ENCODE results near the gene PERCC1. TPM values are rescaled to one million over a fixed set of nuclear protein-coding genes. Genes with fewer than 3 reads are reported as not detected.

PERCC1 gene
- total and polyA plus RNA-seq, 7 experiments from 2014 or later, result 0.77 to 3.4 (median 1.7) TPM; not detected in 3

DNA sequence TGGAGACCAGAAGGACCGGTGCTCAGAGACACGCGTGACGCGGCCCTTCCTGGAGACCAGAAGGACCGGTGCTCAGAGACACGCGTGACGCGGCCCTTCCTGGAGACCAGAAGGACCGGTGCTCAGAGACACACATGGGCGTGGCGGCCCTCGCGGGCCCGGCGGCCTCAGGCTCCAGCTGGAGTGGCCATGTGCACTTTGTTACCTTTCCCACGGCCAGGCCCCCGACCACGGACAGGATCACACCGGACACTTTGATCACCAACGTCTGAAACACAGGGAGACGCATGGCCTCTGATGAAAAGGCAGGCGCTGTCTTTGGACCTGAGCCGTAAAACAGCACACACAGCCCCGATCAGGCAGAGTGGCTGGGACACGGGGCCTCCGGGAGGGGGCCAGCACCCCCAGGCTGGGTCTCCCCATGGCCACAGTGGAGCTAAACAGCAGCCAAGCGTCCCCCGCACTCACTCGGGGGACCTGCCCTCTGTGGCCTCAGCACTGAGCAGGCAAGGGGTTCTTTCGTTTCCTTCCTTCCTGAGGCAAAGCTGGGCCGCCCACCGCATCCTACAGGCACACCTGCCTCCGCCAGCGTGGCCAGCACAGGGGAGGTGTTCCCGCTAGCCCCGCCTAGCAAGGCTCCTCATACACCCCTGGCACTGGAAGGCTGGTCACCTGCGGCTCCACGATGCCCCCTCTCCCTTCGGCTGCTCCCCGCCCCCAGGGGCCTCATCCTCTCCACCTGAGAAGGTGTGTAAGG lies 26.8 kb downstream of the PERCC1 start:
- peaks cover 0 to 6% (median 0%) of the 10 kb centered on the region in 7 donors for H3K4me1 Mint-ChIP-seq
- POLR2A ChIA-PET, result no interaction called here
- Histone ChIP-seq H3K9me3 (ENCODE audit: control insufficient read depth in 2 of 3, low read length in 3 of 3) (no peaks in the 10 kb centered on the region), H3K27ac (ENCODE audit: low read depth, low read length) (no peak overlapping the region), H3K4me1 (ENCODE audit: control insufficient read depth in 2 of 2, insufficient read depth in 2 of 2, low read length in 2 of 2) (no peaks in the 10 kb centered on the region), H3K36me3 (ENCODE audit: control insufficient read depth in 2 of 3, insufficient read depth in 3 of 3, low read length in 3 of 3) (peaks cover 0 to 86% (median 11%) of the 10 kb centered on the region in 3 experiments), H3K4me3 (ENCODE audit: low read length) (no peak overlapping the region), H3K27me3 (ENCODE audit: control insufficient read depth in 2 of 2, insufficient read depth in 2 of 2, low read length in 2 of 2) (no peaks in the 10 kb centered on the region)
- DNase-seq, result no peak
- H3K4me3 Mint-ChIP-seq, result no peak overlapping the region
- no peaks in the 10 kb centered on the region for H3K27me3 Mint-ChIP-seq
- no peak for ATAC-seq
- H3K9me3 Mint-ChIP-seq, result no peaks in the 10 kb centered on the region
- H3K36me3 Mint-ChIP-seq, result peaks cover 0 to 6% (median 0%) of the 10 kb centered on the region in 5 donors
- no peak overlapping the region for H3K27ac Mint-ChIP-seq
- CTCF ChIA-PET, result no interaction called here
- intact Hi-C loops (cut with micrococcal nuclease), result no loop called here

- peaks cover 0 to 11% (median 0%) of the 10 kb centered on the region in 5 donors for H3K36me3 Mint-ChIP-seq
- ATAC-seq, result peak; percentile 40
- no peaks in the 10 kb centered on the region for H3K27me3 Mint-ChIP-seq
- DNase-seq, result peak in 1 of 9 donors; percentile 32
- intact Hi-C loops (cut with micrococcal nuclease), result no loop called here
- Histone ChIP-seq H3K4me1 (ENCODE audit: control insufficient read depth in 2 of 2, insufficient read depth in 2 of 2, low read length in 2 of 2) (no peaks in the 10 kb centered on the region), H3K9me3 (ENCODE audit: control insufficient read depth in 2 of 3, low read length in 3 of 3) (no peaks in the 10 kb centered on the region), H3K4me3 (ENCODE audit: low read length) (no peak overlapping the region), H3K27ac (ENCODE audit: low read depth, low read length) (no peak overlapping the region), H3K36me3 (ENCODE audit: control insufficient read depth in 2 of 3, insufficient read depth in 3 of 3, low read length in 3 of 3) (peaks cover 0 to 86% (median 9%) of the 10 kb centered on the region in 3 experiments), H3K27me3 (ENCODE audit: control insufficient read depth in 2 of 2, insufficient read depth in 2 of 2, low read length in 2 of 2) (no peaks in the 10 kb centered on the region)
- ChIA-PET CTCF (no interaction called here), POLR2A (no interaction called here)
- H3K4me1 Mint-ChIP-seq, result peaks cover 0 to 6% (median 0%) of the 10 kb centered on the region in 7 donors
- no peaks in the 10 kb centered on the region for H3K9me3 Mint-ChIP-seq
- H3K4me3 Mint-ChIP-seq, result no peak overlapping the region
- H3K27ac Mint-ChIP-seq, result peak overlapping the region in 1 of 9 donors; percentile 32
Observed at GRCh38 chr16:1458336-1458976, 27.6 kb downstream of the PERCC1 start.

DNA sequence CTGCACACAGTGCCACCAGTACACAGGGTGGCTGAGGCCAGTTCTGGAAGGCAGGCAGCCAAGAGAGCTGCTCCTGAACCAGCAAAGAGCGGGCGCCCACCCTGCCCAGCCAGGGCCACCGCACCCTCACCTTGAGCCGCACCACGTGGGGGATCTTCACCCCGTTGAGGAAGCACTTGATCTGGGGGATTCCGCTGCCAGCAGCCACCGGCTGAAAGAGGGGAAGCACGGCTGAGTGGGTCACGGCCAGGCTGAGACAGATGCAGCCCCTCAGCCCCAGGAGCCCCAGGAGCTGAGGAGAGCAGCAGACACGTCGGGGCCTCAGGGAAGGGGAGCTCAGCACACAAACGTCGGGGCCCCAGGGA lies 28.1 kb downstream of the PERCC1 start:
- no peaks in the 10 kb centered on the region for H3K9me3 Mint-ChIP-seq
- H3K27me3 Mint-ChIP-seq, result no peaks in the 10 kb centered on the region
- H3K27ac Mint-ChIP-seq, result no peak overlapping the region

DNA sequence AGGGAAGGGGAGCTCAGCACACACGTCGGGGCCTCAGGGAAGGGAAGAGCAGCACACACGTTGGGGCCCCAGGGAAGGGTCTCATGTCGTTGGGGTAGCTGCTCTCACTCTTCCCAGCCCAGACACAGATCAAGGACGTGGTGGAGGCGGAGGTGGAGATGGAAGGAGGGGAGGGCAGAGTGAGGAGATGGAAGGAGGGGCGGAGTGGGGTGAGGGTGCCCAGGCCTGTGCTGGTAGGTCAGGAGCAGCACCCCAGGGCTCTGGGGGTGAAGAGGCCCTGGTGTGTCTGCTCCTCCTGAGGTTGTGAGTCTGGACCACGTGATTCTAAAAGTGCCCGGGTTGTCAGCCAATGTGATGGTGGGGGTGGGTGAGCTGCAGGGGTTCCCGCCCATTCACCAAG lies 29.1 kb downstream of the PERCC1 start:
- Mint-ChIP-seq H3K27me3 (no peaks in the 10 kb centered on the region), H3K4me1 (peaks cover 0 to 6% (median 0%) of the 10 kb centered on the region in 7 donors), H3K27ac (peak overlapping the region in 1 of 9 donors; percentile 49), H3K9me3 (no peaks in the 10 kb centered on the region), H3K4me3 (no peak overlapping the region), H3K36me3 (peaks cover 0 to 16% (median 0%) of the 10 kb centered on the region in 5 donors)
- H3K4me1 ChIP-seq (ENCODE audit: control insufficient read depth in 2 of 2, insufficient read depth in 2 of 2, low read length in 2 of 2), result no peaks in the 10 kb centered on the region
- no peaks in the 10 kb centered on the region for H3K27me3 ChIP-seq (ENCODE audit: control insufficient read depth in 2 of 2, insufficient read depth in 2 of 2, low read length in 2 of 2)
- ATAC-seq, result no peak
- DNase-seq, result no peak
- no peak overlapping the region for H3K27ac ChIP-seq (ENCODE audit: low read depth, low read length)
- ChIA-PET CTCF (no interaction called here), POLR2A (no interaction called here)
- intact Hi-C loops (cut with micrococcal nuclease), result no loop called here
- H3K4me3 ChIP-seq (ENCODE audit: low read length), result no peak overlapping the region
- no peaks in the 10 kb centered on the region for H3K9me3 ChIP-seq (ENCODE audit: control insufficient read depth in 2 of 3, low read length in 3 of 3)
- H3K36me3 ChIP-seq (ENCODE audit: control insufficient read depth in 2 of 3, insufficient read depth in 3 of 3, low read length in 3 of 3), result peaks cover 0 to 81% (median 6%) of the 10 kb centered on the region in 3 experiments

More for the DNA sequence above, 28.1 kb downstream of the PERCC1 start:
- Mint-ChIP-seq H3K4me1 (peaks cover 0 to 6% (median 0%) of the 10 kb centered on the region in 7 donors), H3K36me3 (peaks cover 0 to 12% (median 0%) of the 10 kb centered on the region in 5 donors), H3K4me3 (no peak overlapping the region)
- Histone ChIP-seq H3K4me1 (ENCODE audit: control insufficient read depth in 2 of 2, insufficient read depth in 2 of 2, low read length in 2 of 2) (no peaks in the 10 kb centered on the region), H3K27ac (ENCODE audit: low read depth, low read length) (no peak overlapping the region), H3K4me3 (ENCODE audit: low read length) (no peak overlapping the region), H3K36me3 (ENCODE audit: control insufficient read depth in 2 of 3, insufficient read depth in 3 of 3, low read length in 3 of 3) (peaks cover 0 to 81% (median 6%) of the 10 kb centered on the region in 3 experiments), H3K27me3 (ENCODE audit: control insufficient read depth in 2 of 2, insufficient read depth in 2 of 2, low read length in 2 of 2) (no peaks in the 10 kb centered on the region), H3K9me3 (ENCODE audit: control insufficient read depth in 2 of 3, low read length in 3 of 3) (no peaks in the 10 kb centered on the region)
- intact Hi-C loops (cut with micrococcal nuclease), result no loop called here
- DNase-seq (no peak), ATAC-seq (peak; percentile 63)
- POLR2A ChIA-PET, result interaction anchor here (0.5 kb wide), 1 partner anchor 38 kb away, joined by 3 read pairs; no protein-coding TSS in a partner anchor
- CTCF ChIA-PET, result no interaction called here

- no peak overlapping the region for H3K4me3 ChIP-seq (ENCODE audit: low read length)
- CTCF ChIA-PET, result no interaction called here
- POLR2A ChIA-PET, result no interaction called here
- peaks cover 0 to 77% (median 11%) of the 10 kb centered on the region in 3 experiments for H3K36me3 ChIP-seq (ENCODE audit: control insufficient read depth in 2 of 3, insufficient read depth in 3 of 3, low read length in 3 of 3)
- Mint-ChIP-seq H3K4me1 (peaks cover 0 to 6% (median 0%) of the 10 kb centered on the region in 7 donors), H3K9me3 (no peaks in the 10 kb centered on the region), H3K27me3 (no peaks in the 10 kb centered on the region), H3K27ac (no peak overlapping the region), H3K4me3 (no peak overlapping the region), H3K36me3 (peaks cover 0 to 16% (median 0%) of the 10 kb centered on the region in 5 donors)
- DNase-seq (no peak), ATAC-seq (no peak)
- no peaks in the 10 kb centered on the region for H3K9me3 ChIP-seq (ENCODE audit: control insufficient read depth in 2 of 3, low read length in 3 of 3)
- H3K27me3 ChIP-seq (ENCODE audit: control insufficient read depth in 2 of 2, insufficient read depth in 2 of 2, low read length in 2 of 2), result no peaks in the 10 kb centered on the region
- H3K27ac ChIP-seq (ENCODE audit: low read depth, low read length), result no peak overlapping the region
- intact Hi-C loops (cut with micrococcal nuclease), result no loop called here
- H3K4me1 ChIP-seq (ENCODE audit: control insufficient read depth in 2 of 2, insufficient read depth in 2 of 2, low read length in 2 of 2), result no peaks in the 10 kb centered on the region
Observed at GRCh38 chr16:1460602-1461138, 29.8 kb downstream of the PERCC1 start.

GRCh38 chr16:1461146-1461545 lies 30.3 kb downstream of the PERCC1 start:
- no peaks in the 10 kb centered on the region for H3K27me3 ChIP-seq (ENCODE audit: control insufficient read depth in 2 of 2, insufficient read depth in 2 of 2, low read length in 2 of 2)
- ChIA-PET CTCF (no interaction called here), POLR2A (no interaction called here)
- Mint-ChIP-seq H3K36me3 (peaks cover 0 to 16% (median 0%) of the 10 kb centered on the region in 5 donors), H3K4me3 (no peak overlapping the region), H3K27me3 (no peaks in the 10 kb centered on the region), H3K4me1 (peaks cover 0 to 6% (median 0%) of the 10 kb centered on the region in 7 donors), H3K9me3 (no peaks in the 10 kb centered on the region), H3K27ac (no peak overlapping the region)
- intact Hi-C loops (cut with micrococcal nuclease), result no loop called here
- no peaks in the 10 kb centered on the region for H3K4me1 ChIP-seq (ENCODE audit: control insufficient read depth in 2 of 2, insufficient read depth in 2 of 2, low read length in 2 of 2)
- H3K9me3 ChIP-seq (ENCODE audit: control insufficient read depth in 2 of 3, low read length in 3 of 3), result no peaks in the 10 kb centered on the region
- no peak overlapping the region for H3K27ac ChIP-seq (ENCODE audit: low read depth, low read length)
- no peak overlapping the region for H3K4me3 ChIP-seq (ENCODE audit: low read length)
- DNase-seq, result no peak
- H3K36me3 ChIP-seq (ENCODE audit: control insufficient read depth in 2 of 3, insufficient read depth in 3 of 3, low read length in 3 of 3), result peaks cover 0 to 72% (median 11%) of the 10 kb centered on the region in 3 experiments
- ATAC-seq, result no peak
